PC-3 (cell line): ENCODE results near the gene SUSD6. TPM values are rescaled to one million over a fixed set of nuclear protein-coding genes. Genes with fewer than 3 reads are reported as not detected.
A peak's percentile ranks its signal among the peaks of the same experiment; 100 is the strongest.

Experiments
- ATAC-seq: fragments of 200-7000 bp; cut with Tn5 transposase; 2 replicates; pipeline ENCODE4 v1.9.1; 2020; ENCODE audit warnings: mild to moderate bottlenecking, moderate library complexity
- BruUV-seq: library from RNA; stranded (reverse); fragments of 400-500 nt; replicated peaks from 2 replicates; lab custom pipeline; 2021; lab: Mats Ljungman, UMichigan
- CTCF ChIA-PET: fragments of 300-600 bp; sonication (Branson Sonifier 250); formaldehyde crosslinking; loops from one replicate; lab custom pipeline; 2022; ENCODE audit warnings: antibody characterized with exemption; lab: Charles Lee
- POLR2A ChIA-PET: fragments of 300-600 bp; sonication (Branson Sonifier 250); formaldehyde crosslinking; loops from one replicate; lab custom pipeline; 2022; ENCODE audit warnings: antibody characterized with exemption; ENCODE audit not compliant: unreplicated experiment; lab: Charles Lee
- DNase-seq: peaks from one replicate; pipeline ENCODE4 v3.0.0-alpha.2; 2015
- H2AFZ ChIP-seq: fragments of 300-600 bp; sonication (generic); 2 replicates; pipeline ENCODE4 v1.6.0; 2016; ENCODE audit warnings: antibody characterized with exemption, low read length
- H3F3A ChIP-seq: fragments of 300-600 bp; sonication (generic); one replicate; pipeline ENCODE4 v1.6.0; 2017; ENCODE audit warnings: antibody characterized with exemption, low read length, control low read depth, mild to moderate bottlenecking; ENCODE audit not compliant: unreplicated experiment
- H3K27ac ChIP-seq: fragments of 300-600 bp; sonication (generic); 2 replicates; pipeline ENCODE4 v1.5.1; 2016; ENCODE audit warnings: mild to moderate bottlenecking, low read length
- H3K27me3 ChIP-seq: fragments of 300-600 bp; sonication (generic); 2 replicates; pipeline ENCODE4 v1.6.1; 2016; ENCODE audit warnings: low read length, mixed read lengths
- H3K36me3 ChIP-seq: fragments of 300-600 bp; sonication (generic); 2 replicates; pipeline ENCODE4 v1.6.1; 2016; ENCODE audit warnings: low read depth, mixed run types, low read length, mixed read lengths
- H3K4me1 ChIP-seq: fragments of 300-600 bp; sonication (generic); 2 replicates; pipeline ENCODE4 v1.5.1; 2016; ENCODE audit warnings: low read length; ENCODE audit not compliant: insufficient read depth
- H3K4me2 ChIP-seq: fragments of 300-600 bp; sonication (generic); 2 replicates; pipeline ENCODE4 v1.6.0; 2016; ENCODE audit warnings: low read length
- H3K4me3 ChIP-seq: fragments of 300-600 bp; sonication (generic); 2 replicates; pipeline ENCODE4 v1.5.1; 2016; ENCODE audit warnings: mild to moderate bottlenecking, low read length, mixed read lengths
- H3K79me2 ChIP-seq: fragments of 300-600 bp; sonication (generic); 2 replicates; pipeline ENCODE4 v1.6.1; 2017; ENCODE audit warnings: low read length, mixed read lengths
- H3K9ac ChIP-seq: fragments of 300-600 bp; sonication (generic); 2 replicates; pipeline ENCODE4 v1.6.0; 2016; ENCODE audit warnings: mild to moderate bottlenecking, low read length
- H3K9me2 ChIP-seq: fragments of 300-600 bp; sonication (generic); replicated peaks from 2 replicates; pipeline ENCODE4 v1.6.1; 2016; ENCODE audit warnings: mixed run types, low read length, mixed read lengths
- H3K9me3 ChIP-seq: fragments of 300-600 bp; sonication (generic); 2 replicates; pipeline ENCODE4 v1.6.1; 2016; ENCODE audit warnings: low read length, mixed read lengths
- H4K20me1 ChIP-seq: fragments of 300-600 bp; sonication (generic); 2 replicates; pipeline ENCODE4 v1.6.1; 2016; ENCODE audit warnings: low read length, mixed read lengths
- EZH2 ChIP-seq: fragments of 300-600 bp; sonication (generic); IDR thresholded peaks from one replicate; pipeline ENCODE4 v1.6.1; 2017; ENCODE audit warnings: antibody characterized with exemption, mild to moderate bottlenecking, low read length; ENCODE audit not compliant: unreplicated experiment
- EZH2phosphoT487 ChIP-seq: fragments of 300-600 bp; sonication (generic); IDR thresholded peaks from 2 replicates; pipeline ENCODE4 v1.6.1; 2018; ENCODE audit warnings: mild to moderate bottlenecking, antibody characterized with exemption, low read length, borderline replicate concordance
- intact Hi-C: fragments of 100-400 bp; cut with micrococcal nuclease; formaldehyde crosslinking; loops from 2 replicates; pipeline ENCODE4 v1.9.0; 2023
- total RNA-seq: library from RNA; depleted of rRNA; stranded (reverse); fragments of >200 nt; gene quantifications from 2 replicates; pipeline ENCODE4 v1.2.3, GENCODE V29; 2014
- TF ChIP-seq, protein P1 (sequence below): fragments of 300-600 bp; sonication (generic); conservative IDR thresholded peaks from 2 replicates; pipeline ENCODE4 v1.5.1; 2017; ENCODE audit warnings: antibody characterized with exemption, low read depth, mild to moderate bottlenecking, low read length

Gene SUSD6
- total RNA-seq, 1 experiment from 2014 or later: 6.1 TPM

DNA sequence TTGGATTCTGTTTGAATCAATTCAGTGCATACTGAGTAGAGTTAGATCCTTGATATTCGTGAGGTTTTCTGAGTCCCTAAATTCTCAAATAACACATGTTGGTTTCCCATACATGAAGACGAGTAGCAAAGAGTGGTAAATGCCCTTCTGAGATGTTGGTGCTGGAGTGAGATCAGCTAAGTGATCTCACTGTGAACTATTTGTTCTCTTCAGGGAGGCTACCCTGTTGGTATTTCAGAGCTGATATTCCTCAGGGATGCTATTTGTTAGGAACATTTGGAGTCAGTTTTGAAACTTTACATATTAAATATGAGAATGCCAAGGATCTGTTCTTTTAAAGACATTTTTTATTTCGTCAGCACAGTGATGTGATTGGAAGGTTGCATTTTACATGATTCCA, 54.7 kb downstream of the SUSD6 start:
- Histone ChIP-seq H3K9ac (no peak overlapping the region), H3K36me3 (no peaks in the 10 kb centered on the region), H3K27me3 (no peaks in the 10 kb centered on the region), H3K4me3 (no peak overlapping the region), H3F3A (peaks cover 10% of the 10 kb centered on the region), H4K20me1 (no peaks in the 10 kb centered on the region), H3K9me3 (no peaks in the 10 kb centered on the region), H3K4me2 (peak overlapping the region; percentile 11; the same call in 1 of the 2 replicates), H3K27ac (0 out of 2 replicates have a peak overlapping the region, but pooled peaks have one; percentile 49), H3K4me1 (peaks cover 32% of the 10 kb centered on the region), H3K9me2 (no peaks in the 10 kb centered on the region), H2AFZ (no peak overlapping the region), H3K79me2 (peaks cover 4% of the 10 kb centered on the region; the same call in 1 of the 2 replicates)
- BruUV-seq: no TSS peak
- ATAC-seq (no peak), DNase-seq (no peak)
- intact Hi-C loops: loop anchor here (1.0 kb wide), 1 partner anchor 23 kb away; no protein-coding TSS in a partner anchor
- TF ChIP-seq EZH2phosphoT487 (no peak), EZH2 (no peak)
- TF ChIP-seq, protein P1, sequence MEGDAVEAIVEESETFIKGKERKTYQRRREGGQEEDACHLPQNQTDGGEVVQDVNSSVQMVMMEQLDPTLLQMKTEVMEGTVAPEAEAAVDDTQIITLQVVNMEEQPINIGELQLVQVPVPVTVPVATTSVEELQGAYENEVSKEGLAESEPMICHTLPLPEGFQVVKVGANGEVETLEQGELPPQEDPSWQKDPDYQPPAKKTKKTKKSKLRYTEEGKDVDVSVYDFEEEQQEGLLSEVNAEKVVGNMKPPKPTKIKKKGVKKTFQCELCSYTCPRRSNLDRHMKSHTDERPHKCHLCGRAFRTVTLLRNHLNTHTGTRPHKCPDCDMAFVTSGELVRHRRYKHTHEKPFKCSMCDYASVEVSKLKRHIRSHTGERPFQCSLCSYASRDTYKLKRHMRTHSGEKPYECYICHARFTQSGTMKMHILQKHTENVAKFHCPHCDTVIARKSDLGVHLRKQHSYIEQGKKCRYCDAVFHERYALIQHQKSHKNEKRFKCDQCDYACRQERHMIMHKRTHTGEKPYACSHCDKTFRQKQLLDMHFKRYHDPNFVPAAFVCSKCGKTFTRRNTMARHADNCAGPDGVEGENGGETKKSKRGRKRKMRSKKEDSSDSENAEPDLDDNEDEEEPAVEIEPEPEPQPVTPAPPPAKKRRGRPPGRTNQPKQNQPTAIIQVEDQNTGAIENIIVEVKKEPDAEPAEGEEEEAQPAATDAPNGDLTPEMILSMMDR: no peak
- CTCF ChIA-PET: interaction anchor here (0.7 kb wide), 1 partner anchor 95 kb away, joined by 3 read pairs; no protein-coding TSS in a partner anchor
- POLR2A ChIA-PET: interaction anchor here (0.6 to 0.7 kb wide), 2 partner anchors 54 to 202 kb away, joined by 3 to 6 read pairs; no protein-coding TSS in a partner anchor

DNA sequence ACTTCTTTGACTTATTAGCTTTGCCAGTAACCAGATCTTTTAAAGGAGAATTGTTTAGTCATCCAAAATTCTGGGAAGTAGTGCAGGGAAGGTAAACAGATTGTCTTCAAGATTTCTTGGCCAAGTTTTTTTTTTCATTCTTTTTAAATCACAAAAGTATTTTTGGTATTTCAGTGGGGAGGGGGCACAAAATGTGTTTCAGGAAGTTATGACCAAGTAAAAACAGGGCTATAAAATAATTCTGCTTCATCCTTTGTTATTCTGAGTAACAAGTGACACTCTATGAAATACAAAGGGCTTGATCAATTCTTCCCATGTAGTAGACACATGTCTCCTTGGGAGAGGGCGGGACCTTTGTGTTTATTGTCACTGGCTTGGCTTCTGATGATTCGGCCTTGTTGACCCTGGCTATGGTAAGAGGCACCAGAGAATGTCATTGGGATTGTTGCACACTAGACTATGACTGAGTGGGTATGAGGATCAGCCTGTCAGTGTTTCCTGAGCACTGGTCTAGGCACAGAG, 55.4 kb downstream of the SUSD6 start:
- BruUV-seq: no TSS peak
- no peaks in the 10 kb centered on the region for H3K36me3 ChIP-seq
- ChIA-PET CTCF (interaction anchor here (0.6 to 0.7 kb wide), 2 partner anchors 54 to 95 kb away, joined by 3 read pairs; no protein-coding TSS in a partner anchor), POLR2A (interaction anchor here (0.6 to 0.7 kb wide), 2 partner anchors 53 to 202 kb away, joined by 3 to 6 read pairs; no protein-coding TSS in a partner anchor)
- H3K79me2 ChIP-seq: peaks cover 4% of the 10 kb centered on the region; the same call in 1 of the 2 replicates
- no peaks in the 10 kb centered on the region for H3K9me2 ChIP-seq
- H3K4me3 ChIP-seq: no peak overlapping the region
- peaks cover 10% of the 10 kb centered on the region for H3F3A ChIP-seq
- no peak overlapping the region for H2AFZ ChIP-seq
- DNase-seq: peak; percentile 80
- no peaks in the 10 kb centered on the region for H4K20me1 ChIP-seq
- intact Hi-C loops: loop anchor here (1.0 kb wide), 1 partner anchor 23 kb away; no protein-coding TSS in a partner anchor
- TF ChIP-seq EZH2phosphoT487 (no peak), EZH2 (no peak)
- TF ChIP-seq, protein P1: no peak
- no peaks in the 10 kb centered on the region for H3K9me3 ChIP-seq
- peak overlapping the region; percentile 11 for H3K4me2 ChIP-seq
- H3K27me3 ChIP-seq: no peaks in the 10 kb centered on the region
- H3K4me1 ChIP-seq: peaks cover 32% of the 10 kb centered on the region
- peak overlapping the region; percentile 49 for H3K27ac ChIP-seq
- no peak overlapping the region for H3K9ac ChIP-seq
- ATAC-seq: peak; percentile 76

DNA sequence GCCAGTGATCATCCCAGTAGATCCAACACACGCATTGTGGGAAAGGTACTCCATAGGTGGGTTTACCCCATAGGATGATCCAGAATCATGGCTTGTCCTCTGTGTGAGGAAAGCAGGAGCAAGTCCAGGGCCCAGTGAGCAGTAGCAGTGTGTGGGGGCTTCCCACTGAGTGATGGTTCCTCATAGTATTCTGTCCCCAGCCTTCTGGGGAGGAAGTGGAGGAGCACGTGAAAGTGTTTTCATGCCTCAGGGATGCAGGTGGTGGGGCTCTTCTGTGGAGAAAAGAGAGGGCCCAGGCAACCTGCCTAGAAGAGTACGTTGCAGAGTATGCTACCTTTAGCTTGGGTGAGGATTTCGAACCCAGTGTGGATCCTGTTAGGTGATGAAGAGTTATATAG, 56.5 kb downstream of the SUSD6 start:
- peaks cover 21% of the 10 kb centered on the region for H3K4me1 ChIP-seq
- H3K4me3 ChIP-seq: no peak overlapping the region
- H4K20me1 ChIP-seq: no peaks in the 10 kb centered on the region
- intact Hi-C loops: no loop called here
- TF ChIP-seq EZH2phosphoT487 (no peak), EZH2 (no peak)
- TF ChIP-seq, protein P1: no peak
- CTCF ChIA-PET: no interaction called here
- no peaks in the 10 kb centered on the region for H3K27me3 ChIP-seq
- no peaks in the 10 kb centered on the region for H3K36me3 ChIP-seq
- POLR2A ChIA-PET: no interaction called here
- peaks cover 10% of the 10 kb centered on the region for H3F3A ChIP-seq
- BruUV-seq: no TSS peak
- no peaks in the 10 kb centered on the region for H3K9me3 ChIP-seq
- no peak overlapping the region for H3K4me2 ChIP-seq
- H3K79me2 ChIP-seq: peaks cover 4% of the 10 kb centered on the region; the same call in 1 of the 2 replicates
- no peaks in the 10 kb centered on the region for H3K9me2 ChIP-seq
- H3K9ac ChIP-seq: no peak overlapping the region
- no peak overlapping the region for H3K27ac ChIP-seq
- DNase-seq (no peak), ATAC-seq (no peak)
- H2AFZ ChIP-seq: no peak overlapping the region
